Prostate gland (tissue), 2 donors: ENCODE results near the gene FOXP2.

Source experiments
- POLR2A ChIP-seq: fragments of 450-650 bp; IDR thresholded peaks from one replicate; pipeline ENCODE4 v1.6.1; 2016; ENCODE audit warnings: antibody characterized with exemption, mild to moderate bottlenecking
- TF ChIP-seq, protein P1 (sequence below), 4 experiments: fragments of 200-600 bp in 2 of 4; fragments of 450-650 bp in 2 of 4; sonication (generic) in 2 of 4; IDR thresholded peaks; 1 replicate in 3 of 4; 2 replicates in 1 of 4; pipeline ENCODE4 v1.5.1; 2016 to 2019; ENCODE audit warnings: antibody characterized with exemption in 4 of 4, mild to moderate bottlenecking in 2 of 4, moderate library complexity in 2 of 4

- TF ChIP-seq POLR2A, result no peak
- TF ChIP-seq, protein P1, sequence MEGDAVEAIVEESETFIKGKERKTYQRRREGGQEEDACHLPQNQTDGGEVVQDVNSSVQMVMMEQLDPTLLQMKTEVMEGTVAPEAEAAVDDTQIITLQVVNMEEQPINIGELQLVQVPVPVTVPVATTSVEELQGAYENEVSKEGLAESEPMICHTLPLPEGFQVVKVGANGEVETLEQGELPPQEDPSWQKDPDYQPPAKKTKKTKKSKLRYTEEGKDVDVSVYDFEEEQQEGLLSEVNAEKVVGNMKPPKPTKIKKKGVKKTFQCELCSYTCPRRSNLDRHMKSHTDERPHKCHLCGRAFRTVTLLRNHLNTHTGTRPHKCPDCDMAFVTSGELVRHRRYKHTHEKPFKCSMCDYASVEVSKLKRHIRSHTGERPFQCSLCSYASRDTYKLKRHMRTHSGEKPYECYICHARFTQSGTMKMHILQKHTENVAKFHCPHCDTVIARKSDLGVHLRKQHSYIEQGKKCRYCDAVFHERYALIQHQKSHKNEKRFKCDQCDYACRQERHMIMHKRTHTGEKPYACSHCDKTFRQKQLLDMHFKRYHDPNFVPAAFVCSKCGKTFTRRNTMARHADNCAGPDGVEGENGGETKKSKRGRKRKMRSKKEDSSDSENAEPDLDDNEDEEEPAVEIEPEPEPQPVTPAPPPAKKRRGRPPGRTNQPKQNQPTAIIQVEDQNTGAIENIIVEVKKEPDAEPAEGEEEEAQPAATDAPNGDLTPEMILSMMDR (IDR thresholded peaks at IDR 0.05), result no peak
Observed at GRCh38 chr7:114432703-114433102, 18.1 kb downstream of the FOXP2 start.
